HL-60/S4 (cell line): Measurements from ENCODE around the gene RGP1.

Experiments
- in situ Hi-C: fragments of 300-500 bp; cut with MboI; formaldehyde crosslinking; loops from 2 replicates; pipeline ENCODE4 v1.14.3; 2022; ENCODE audit warnings: low sequenced_read_pairs

The RGP1 gene, protein sequence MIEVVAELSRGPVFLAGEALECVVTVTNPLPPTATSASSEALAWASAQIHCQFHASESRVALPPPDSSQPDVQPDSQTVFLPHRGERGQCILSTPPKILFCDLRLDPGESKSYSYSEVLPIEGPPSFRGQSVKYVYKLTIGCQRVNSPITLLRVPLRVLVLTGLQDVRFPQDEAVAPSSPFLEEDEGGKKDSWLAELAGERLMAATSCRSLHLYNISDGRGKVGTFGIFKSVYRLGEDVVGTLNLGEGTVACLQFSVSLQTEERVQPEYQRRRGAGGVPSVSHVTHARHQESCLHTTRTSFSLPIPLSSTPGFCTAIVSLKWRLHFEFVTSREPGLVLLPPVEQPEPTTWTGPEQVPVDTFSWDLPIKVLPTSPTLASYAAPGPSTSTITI

DNA sequence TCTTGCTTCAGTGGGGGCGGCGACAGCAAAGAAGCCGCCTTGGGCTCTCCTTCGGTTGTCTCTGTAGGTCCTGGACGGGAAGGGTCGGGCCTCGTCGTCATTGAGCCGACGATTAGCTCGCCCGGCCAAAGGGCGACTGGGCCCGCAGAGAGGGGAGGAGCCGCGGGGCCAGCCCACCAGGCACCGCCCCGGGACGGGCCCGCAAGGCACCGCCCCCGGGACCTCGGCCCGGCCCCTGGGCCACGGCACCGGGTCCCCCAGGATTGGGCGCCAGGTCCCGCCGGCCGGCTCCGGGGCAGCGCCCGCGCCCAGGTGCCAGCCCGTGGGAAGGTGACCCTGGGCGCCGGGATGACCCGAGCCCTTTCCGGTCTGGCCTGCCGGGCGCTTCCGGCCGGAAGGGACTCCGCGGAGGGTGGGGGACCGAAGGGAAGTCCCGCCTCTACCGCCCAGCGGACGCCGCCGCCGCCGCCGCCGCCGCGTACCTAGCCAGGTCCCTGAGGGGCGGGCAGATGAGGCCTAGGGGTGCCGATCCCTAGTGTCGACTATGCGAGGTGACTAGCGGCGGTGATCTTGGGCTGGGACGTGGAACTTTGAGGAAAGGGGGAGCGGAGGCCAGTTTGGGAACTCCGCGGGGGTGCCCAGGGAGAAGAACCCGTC, at the start of gene RGP1, which contains the start of gene GBA2:
TSS of gene RGP1 (plus strand) at position 430 of the 657 bp plus-strand sequence. CDS start 469 bp downstream, outside the sequence.
TSS of gene GBA2 (minus strand) at position 371 of the 657 bp plus-strand sequence. CDS start 524 bp downstream, outside the sequence.
- in situ Hi-C loops: no loop called here

DNA sequence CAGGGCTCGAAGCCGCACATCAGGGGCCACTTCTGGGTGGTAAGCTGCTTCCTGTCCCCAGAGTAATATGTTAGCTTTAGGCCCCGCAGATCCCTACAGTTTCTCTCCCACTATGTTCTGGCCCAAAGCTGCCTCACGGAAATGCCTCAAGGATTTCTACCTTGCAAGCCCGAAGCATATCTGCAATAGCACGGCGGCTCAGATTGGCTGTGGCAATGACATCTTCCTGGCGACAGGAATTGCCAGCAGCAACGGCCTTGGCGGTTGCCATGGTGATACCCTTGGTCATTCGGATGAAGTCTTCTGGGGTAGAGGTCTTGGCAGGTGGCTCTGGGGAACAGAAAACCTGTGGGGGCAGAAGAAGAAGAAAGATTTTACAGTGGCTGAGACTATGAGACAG, 49.1 kb upstream of the RGP1 start:
- in situ Hi-C loops: no loop called here

DNA sequence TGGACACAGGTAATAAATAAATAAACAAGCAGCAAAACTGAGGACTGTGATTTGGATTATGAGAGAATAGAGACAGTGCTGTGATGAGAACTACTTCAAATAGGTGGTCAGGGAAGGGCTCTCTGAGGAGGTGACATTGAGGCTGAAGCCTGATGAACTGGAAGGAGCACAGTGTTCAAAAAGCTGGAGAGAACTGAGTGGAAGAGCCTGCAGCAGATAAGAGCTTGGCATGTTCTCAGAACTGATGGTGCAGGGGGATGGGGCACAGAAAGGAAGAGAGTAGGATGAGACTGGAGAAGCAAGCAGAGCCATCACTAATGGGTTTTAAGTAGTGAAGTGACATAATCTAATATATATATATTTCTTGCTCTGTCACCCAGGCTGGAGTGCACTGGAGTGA, 48.1 kb upstream of the RGP1 start:
- in situ Hi-C loops: no loop called here

DNA sequence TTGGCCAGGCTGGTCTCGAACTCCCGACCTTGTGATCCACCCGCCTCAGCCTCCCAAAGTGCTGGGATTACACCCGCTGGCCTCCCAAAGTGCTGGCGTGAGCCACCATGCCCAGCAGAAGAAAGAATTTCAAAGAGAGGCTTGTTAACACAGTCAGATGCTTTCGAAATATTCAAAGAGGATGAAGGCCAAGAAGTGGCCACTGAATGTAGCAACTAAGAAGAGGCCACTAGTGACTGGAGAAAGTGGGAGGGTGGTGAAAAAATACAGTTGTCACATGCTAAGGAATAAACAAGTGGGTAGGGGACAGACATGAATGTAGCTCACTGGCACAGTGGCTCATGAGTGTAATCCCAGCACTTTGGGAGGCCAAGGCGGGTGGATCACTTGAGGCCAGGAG, 46.4 kb upstream of the RGP1 start:
- in situ Hi-C loops: no loop called here

DNA sequence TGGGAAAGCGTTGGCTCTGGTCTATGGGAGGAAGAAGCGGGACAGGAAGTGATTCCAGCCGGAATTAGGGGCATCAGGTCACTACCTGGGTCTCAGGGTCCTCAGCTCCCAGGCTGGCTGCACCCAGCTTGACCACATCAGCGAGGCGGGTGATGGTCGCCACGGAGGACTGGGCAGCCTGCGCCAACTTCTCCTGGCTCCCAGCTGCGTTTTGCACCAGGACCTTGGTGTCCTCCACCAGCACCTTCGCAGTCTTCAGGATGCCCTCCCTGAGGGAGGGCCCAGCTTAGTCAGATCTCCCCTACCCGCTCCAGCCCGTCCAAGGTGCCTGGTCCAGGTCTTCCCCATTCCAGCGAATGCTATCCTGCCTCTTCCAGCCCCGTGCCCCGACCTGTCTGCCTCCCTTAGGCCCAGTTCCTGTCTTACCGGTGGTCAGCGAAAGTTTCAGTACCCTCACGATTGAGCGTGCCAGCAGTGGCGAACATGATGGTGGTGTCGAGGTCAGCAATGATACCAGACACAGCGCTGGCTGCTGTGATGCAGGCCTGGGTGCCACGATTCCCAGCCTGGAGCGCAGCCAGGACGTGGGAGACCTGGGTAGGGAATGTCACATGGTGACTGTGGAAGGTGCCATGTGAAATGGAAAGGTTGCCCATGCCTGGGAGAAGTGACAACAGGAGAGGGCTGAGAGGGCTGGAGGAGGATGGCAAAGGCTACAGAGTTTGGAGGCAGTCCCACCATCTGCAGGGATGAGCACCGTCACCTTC, 45.0 kb upstream of the RGP1 start:
- in situ Hi-C loops: no loop called here

DNA sequence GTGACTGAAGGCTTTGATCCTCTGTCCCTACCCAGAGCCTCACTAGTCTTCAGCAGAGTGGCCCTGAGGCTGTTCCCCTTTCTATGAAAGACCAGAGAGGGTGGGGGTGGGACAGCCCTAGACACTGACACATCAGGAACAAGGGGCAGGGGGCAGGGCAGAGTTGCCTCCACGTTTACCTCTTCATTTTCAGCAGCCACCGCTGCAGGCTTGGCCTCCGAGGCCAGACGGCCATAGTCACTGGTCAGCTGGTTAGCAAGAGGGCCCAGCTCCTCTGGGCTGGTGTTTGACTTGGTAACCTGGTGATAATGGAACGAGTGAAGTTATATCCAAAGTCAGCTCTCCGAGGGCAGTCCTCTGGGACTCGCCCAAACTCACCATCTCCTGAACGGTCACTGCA, 43.7 kb upstream of the RGP1 start:
- in situ Hi-C loops: no loop called here

DNA sequence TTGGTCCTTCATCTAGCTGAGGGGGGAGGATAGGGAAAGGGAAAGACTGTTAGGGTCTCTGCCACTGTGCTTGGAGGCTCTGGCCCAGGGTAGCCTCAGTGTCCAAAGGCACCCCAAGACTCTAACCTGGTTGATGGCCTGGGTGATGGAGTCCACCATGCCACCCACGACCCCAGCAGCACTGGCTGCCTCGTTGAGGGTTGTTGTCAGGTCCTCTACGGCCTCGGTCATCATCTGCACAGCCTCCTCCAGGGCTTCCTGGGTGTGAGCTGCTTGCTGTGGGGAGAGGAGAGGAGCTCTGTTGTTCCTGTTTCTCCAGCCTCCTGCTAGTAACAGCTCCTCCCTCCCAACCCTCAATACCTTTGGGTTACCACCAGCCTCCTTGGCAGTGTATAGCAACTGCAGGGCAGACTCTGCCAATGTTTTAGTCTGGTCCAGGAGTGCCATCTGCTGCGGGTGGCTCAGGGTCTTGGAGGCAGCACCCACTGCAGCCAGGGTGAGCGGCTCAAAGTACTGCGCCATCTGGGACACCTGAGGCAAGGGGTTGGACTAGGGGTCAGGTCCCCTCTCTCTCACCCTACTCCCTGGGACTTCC, 43.2 kb upstream of the RGP1 start:
- in situ Hi-C loops: no loop called here

DNA sequence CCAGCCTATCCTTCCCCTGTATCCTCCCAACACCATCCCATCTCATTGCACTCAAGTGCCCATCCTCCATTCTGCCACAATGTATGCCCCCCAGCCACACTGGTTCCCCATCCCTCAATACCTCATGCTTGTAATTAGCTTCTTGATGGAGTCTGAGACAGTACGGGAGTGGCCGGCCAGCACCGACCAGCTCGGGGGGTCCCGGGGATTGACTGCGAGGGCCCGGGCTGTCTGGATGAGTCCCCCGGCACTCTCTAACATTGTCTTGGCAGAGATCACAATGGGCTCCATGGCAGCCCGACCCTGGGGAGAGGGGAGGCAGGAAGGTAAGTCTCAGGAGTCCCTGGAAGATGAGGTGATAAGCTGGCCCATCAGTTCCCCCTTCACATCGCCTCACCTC, 42.1 kb upstream of the RGP1 start:
- in situ Hi-C loops: no loop called here

DNA sequence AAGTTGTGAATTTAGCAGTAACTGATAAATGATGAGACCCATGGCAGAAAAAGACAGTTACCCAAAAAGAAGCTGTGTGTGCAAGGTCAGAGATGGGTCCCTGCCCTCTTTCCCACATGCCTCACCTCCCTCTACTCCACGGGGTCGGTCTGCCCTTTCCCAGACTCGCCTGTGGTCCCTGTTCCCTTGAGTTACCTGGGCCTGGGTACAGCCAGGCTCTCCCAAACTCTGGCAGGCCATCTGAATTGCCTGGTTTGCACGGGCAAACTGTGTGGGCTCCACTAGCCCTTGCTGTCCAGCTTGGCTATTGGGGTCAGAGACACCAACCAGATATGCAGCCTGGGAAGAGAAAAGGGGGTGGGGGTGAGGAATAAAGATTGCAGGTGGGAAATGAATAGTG, 40.9 kb upstream of the RGP1 start:
- in situ Hi-C loops: no loop called here

DNA sequence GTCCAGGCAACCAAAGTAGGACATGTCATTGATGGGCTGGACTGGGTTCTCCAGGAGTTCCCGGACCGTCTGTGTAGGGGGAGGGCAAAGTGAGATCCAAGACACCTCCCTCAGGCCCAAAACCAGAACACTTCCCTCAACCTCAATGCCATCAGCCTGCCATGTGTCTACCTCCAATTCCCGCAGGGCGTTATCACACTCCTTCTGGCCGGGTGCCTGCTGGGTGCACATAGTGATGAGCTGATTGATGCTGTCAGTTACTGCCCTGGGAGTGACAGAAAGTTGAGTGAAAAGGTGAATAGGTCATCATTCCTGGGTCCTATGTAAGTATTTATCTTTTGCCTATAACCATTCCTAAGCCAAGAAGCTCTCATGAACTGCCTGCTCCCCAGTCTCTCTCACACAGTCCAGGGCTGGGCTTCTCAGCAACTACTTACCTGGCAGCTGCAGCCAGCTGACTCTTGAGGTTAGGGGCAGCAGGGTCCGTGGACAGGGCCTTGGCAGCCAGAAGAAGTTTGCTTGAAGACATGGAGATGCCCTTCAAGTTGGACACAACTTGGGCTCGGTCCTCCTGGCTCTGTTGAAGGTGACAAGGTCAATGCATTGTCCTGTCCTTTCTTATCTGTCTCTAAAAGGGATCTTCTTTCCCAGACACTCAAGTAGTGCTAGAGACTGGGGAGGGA, 38.1 kb upstream of the RGP1 start:
- in situ Hi-C loops: no loop called here

DNA sequence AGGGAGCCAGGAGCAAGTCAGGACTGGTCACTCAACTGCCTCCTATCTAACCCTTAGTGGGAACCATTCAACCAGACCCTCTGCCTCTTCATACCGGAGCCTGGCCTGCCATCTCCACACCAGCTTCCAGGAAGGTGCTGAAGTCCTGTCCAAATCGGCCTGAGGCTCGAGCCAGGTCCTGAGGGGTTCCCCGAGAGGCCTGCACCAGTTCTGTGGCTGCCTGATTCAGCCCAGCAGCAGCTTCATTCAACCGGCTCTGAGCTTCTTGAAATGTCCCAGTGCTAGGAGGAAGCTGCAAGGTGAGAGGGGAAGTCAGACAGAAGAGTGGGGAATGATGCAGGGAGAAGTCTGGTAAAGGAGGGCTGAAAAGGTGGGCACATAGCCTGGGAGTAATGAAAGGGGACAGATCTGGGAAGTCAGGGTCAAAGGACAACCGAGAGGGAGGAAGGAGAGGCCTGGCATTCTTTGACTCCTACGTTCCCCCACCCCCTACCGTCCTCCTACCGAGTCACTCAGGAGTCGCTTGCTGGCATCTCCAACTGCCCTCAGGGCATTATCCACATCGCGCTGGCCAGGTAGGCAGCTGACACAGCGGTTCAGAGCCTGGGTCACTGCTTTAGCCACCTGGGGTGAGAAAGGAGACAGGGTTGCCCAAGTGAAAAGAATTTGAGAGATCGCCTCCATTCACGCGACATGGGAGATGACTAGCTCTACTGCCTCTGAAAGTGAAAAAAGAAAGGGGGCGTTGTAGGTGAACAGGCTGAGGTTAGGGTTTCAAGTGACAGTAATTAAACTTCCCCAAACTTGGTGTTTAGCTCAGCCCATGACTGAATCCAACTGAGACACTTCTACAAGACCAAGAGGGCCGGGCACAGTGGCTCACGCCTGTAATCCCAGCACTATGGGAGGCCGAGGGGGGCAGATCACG, 37.3 kb upstream of the RGP1 start:
- in situ Hi-C loops: no loop called here

DNA sequence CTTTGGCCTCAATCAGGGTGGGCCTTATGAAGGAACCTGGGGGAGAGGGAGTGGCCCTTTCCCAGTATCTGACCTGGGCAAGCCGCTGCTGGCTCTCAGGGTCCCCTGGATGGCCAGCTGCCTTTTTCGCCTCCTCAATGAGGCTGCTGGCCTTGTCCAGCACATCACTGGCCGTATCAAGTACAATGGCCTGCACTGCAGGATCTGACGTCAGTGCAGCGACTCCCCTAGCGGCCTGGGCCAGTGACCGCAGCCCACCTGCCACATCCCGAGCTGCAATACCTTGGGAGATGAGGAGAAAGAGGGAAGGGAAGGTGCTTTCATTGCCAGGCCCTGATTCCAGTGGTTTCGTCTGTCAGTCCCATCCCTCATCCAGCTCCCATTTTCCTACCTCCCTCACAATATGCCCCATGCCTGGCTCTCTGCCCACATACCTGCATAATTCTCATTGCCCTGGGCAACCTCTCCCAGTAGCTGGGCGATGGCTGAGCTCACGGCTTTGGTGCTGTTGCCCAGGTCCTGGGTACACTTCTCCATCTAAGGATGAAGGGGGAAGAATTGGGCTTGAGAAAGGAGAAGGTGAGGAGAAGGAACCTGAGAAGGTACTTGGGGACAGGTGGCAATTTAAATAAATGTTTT, 36.2 kb upstream of the RGP1 start:
- in situ Hi-C loops: no loop called here

DNA sequence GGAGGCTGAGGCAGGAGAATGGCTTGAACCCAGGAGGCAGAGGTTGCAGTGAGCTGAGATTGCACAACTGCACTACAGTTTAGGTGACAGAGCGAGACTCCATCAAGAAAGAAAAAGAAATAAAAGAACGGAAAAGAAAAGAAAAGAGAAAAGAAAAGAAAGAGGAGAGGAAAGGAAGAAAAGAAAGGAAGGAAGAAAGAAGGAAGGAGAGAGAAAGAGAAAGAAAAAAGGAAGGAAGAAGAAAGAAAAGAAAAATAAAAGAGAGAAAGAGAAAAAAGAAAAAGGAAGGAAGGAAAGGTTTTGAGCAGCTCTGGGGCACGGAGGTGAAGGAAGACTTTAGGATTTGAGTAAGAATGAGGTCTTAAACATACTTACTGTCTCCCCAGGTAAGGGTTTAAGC, 35.5 kb upstream of the RGP1 start:
- in situ Hi-C loops: no loop called here

DNA sequence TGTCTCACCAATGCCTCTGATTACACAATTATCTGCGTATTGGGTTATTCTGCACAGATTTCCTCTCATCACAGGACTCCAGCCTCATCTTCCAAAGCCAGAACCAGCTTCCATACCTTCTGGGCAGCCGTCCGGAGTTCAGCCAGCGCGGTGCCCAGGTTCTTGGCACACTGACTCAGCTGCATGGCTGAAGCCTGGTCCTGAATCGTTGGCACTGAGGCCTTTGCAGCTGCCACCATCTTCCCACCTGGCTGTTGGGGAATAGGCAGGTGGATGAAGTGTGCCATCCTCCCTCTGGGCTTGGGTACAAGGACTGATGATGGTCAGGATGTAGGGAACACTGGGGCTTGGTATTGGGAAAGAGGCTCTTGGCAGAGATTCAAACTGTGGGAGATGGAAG, 35.0 kb upstream of the RGP1 start:
- in situ Hi-C loops: no loop called here

DNA sequence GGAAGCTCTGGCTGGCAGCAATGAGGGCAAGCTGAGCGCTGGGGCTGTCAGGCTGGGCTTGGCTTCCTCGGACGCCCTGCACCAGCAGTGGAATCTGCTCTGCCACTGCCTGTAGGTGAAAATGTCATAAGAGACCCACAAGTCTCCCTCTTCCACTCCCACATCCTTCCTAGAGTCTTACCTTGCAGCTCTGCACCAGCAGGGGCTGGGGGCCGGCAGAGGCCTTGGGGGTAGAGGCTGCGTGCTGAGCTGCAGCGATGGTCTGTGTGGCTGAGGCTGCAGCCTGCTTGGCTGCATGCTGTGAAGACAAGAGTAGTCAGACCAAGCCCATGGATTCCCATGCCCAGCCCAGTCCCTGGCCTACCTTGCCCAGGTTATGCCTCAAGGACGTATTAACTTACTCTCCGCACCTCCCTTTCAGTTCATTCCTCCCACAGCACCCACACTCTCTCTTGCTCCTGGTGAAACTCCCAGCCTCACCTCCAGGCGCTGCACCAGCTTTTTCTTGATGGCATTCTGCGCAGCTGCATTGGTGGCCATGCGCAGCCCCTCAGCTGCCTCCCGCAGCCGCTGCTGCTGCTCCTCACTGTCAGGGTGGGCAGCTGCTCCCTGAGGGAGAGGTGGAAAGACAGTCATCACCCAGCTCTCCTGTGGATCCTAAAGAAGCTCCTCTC, 34.4 kb upstream of the RGP1 start:
- in situ Hi-C loops: no loop called here

DNA sequence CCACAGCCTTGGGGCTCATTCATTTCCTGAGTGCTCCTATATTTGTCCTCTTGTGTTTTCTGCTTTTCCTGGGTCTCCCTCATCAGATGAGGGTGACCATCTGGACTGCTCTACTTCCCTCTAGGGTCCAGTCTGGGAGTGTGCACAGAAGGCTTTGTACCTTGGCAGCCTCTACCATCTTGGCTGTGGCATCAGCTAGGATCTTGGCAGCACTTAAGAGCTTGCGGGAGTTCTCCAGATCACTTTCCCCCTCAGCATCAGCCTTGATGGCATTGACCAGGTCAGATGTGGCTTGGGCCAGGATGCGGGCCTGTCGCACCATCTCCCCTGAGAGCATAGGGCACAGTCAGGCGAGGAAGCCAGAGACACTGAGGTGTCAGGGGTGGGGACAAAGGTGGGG, 32.9 kb upstream of the RGP1 start:
- in situ Hi-C loops: no loop called here

DNA sequence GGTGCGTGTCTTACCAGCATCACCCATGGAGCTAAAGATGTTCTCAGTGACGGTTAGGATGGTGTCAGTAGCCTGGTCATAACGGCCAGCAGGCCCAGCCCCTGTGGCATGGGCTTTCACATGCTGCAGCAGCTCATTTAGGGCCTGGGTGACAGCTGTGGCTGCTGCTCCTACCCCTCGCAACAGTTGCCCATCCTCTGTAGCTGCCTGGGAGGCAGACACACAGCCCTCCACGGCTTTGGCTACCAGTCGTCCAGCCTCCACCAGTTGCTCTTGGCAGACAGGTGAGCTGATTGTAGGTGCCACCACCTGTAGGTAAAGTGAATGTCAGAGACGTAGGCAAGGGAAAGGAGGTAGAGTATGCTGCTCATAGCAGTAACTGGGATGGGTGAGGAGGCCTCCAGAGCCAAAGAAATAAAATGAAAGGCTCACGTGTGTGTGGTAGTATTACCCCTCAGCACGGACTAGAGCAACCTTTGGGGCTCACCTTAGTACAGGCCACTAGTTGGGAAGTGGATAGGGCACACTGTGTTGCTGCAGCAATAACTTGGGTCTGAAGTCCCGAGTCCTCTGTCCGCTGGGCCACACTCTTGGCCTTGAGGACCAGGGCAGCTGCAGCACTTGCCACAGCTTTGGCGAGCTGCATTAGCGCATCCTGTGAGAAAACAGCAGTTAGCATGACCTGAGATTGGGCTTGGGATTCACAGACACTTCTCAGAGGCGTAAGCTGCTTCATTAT, 31.8 kb upstream of the RGP1 start:
- in situ Hi-C loops: no loop called here
